Measurements from ENCODE around the gene KLHL24. TPM values are rescaled to one million over a fixed set of nuclear protein-coding genes. Genes with fewer than 3 reads are reported as not detected.
A peak's percentile ranks its signal among the peaks of the same experiment; 100 is the strongest.
"Not testable (repeated sequence)": the region's sequence is repeated elsewhere in the genome, so short reads cannot be mapped to it uniquely, and the experiment has no call there.

KLHL24 gene
- total RNA-seq, 6 experiments from 2014 or later, result 5.6 to 15.1 (median 6.7) TPM

- Mint-ChIP-seq H3K9me3 (peaks cover 9% of the 10 kb centered on the region), H3K27me3 (ENCODE audit: insufficient read depth) (peaks cover 25% of the 10 kb centered on the region), H3K4me3 (no peak overlapping the region), H3K4me1 (ENCODE audit: low read depth) (no peaks in the 10 kb centered on the region), H3K36me3 (ENCODE audit: low read depth) (peaks cover under 1% of the 10 kb centered on the region), H3K27ac (no peak overlapping the region)
- TF ChIP-seq CTCF (IDR thresholded peaks at IDR 0.05), result no peak
- no peak for DNase-seq
Measured at GRCh38 chr3:183592821-183593220, 42.6 kb upstream of the KLHL24 start.

- TF ChIP-seq CTCF (IDR thresholded peaks at IDR 0.05), result no peak
- H3K9me3 Mint-ChIP-seq, result peaks cover 19% of the 10 kb centered on the region
- no peaks in the 10 kb centered on the region for H3K4me1 Mint-ChIP-seq (ENCODE audit: low read depth)
- no peak for DNase-seq
- no peak overlapping the region for H3K27ac Mint-ChIP-seq
- peaks cover 19% of the 10 kb centered on the region for H3K27me3 Mint-ChIP-seq (ENCODE audit: insufficient read depth)
- H3K36me3 Mint-ChIP-seq (ENCODE audit: low read depth), result peaks cover 10% of the 10 kb centered on the region
- no peak overlapping the region for H3K4me3 Mint-ChIP-seq
Measured at GRCh38 chr3:183594636-183595035, 40.8 kb upstream of the KLHL24 start.

GRCh38 chr3:183597959-183598358 lies 37.5 kb upstream of the KLHL24 start:
- H3K4me1 Mint-ChIP-seq (ENCODE audit: low read depth), result no peaks in the 10 kb centered on the region
- peaks cover 19% of the 10 kb centered on the region for H3K9me3 Mint-ChIP-seq
- H3K4me3 Mint-ChIP-seq, result no peak overlapping the region
- no peak for TF ChIP-seq CTCF (IDR thresholded peaks at IDR 0.05)
- DNase-seq, result no peak
- H3K27me3 Mint-ChIP-seq (ENCODE audit: insufficient read depth), result peaks cover 9% of the 10 kb centered on the region
- peaks cover 10% of the 10 kb centered on the region for H3K36me3 Mint-ChIP-seq (ENCODE audit: low read depth)
- no peak overlapping the region for H3K27ac Mint-ChIP-seq

GRCh38 chr3:183611326-183611725 lies 24.1 kb upstream of the KLHL24 start:
- not testable (repeated sequence) for H3K27me3 Mint-ChIP-seq (ENCODE audit: insufficient read depth); H3K36me3 Mint-ChIP-seq (ENCODE audit: low read depth); H3K4me1 Mint-ChIP-seq (ENCODE audit: low read depth); H3K4me3 Mint-ChIP-seq; H3K9me3 Mint-ChIP-seq; H3K27ac Mint-ChIP-seq; DNase-seq

GRCh38 chr3:183613366-183614285 lies 21.8 kb upstream of the KLHL24 start:
- H3K4me1 Mint-ChIP-seq (ENCODE audit: low read depth), result peaks cover 8% of the 10 kb centered on the region
- no peak for TF ChIP-seq CTCF (IDR thresholded peaks at IDR 0.05)
- H3K27me3 Mint-ChIP-seq (ENCODE audit: insufficient read depth), result peaks cover 3% of the 10 kb centered on the region; the same call in 1 of the 2 replicates
- no peak overlapping the region for H3K4me3 Mint-ChIP-seq
- no peaks in the 10 kb centered on the region for H3K36me3 Mint-ChIP-seq (ENCODE audit: low read depth)
- peak; percentile 23 for DNase-seq
- no peaks in the 10 kb centered on the region for H3K9me3 Mint-ChIP-seq
- peak overlapping the region; percentile 13; the same call in 1 of the 2 replicates for H3K27ac Mint-ChIP-seq

- Mint-ChIP-seq H3K27me3 (ENCODE audit: insufficient read depth) (peaks cover 8% of the 10 kb centered on the region), H3K9me3 (no peaks in the 10 kb centered on the region)
Measured at GRCh38 chr3:183618542-183618941, 16.9 kb upstream of the KLHL24 start.

More at GRCh38 chr3:183618542-183618941, 16.9 kb upstream of the KLHL24 start:
- no peaks in the 10 kb centered on the region for H3K36me3 Mint-ChIP-seq (ENCODE audit: low read depth)
- no peak overlapping the region for H3K27ac Mint-ChIP-seq
- DNase-seq, result no peak
- no peak for TF ChIP-seq CTCF (IDR thresholded peaks at IDR 0.05)
- peaks cover 7% of the 10 kb centered on the region for H3K4me1 Mint-ChIP-seq (ENCODE audit: low read depth)
- no peak overlapping the region for H3K4me3 Mint-ChIP-seq

Data from HFFc6 (cell line).